Choroid plexus epithelial cell (primary cell): ENCODE results near the gene CPNE7.

Experiments
- DNase-seq: peaks from one replicate; pipeline ENCODE4 v3.0.0-alpha.2; 2010; ENCODE audit warnings: low read depth
- H3K4me3 ChIP-seq: 2 replicates; pipeline ENCODE4 v1.5.1; 2011; ENCODE audit warnings: low read depth, mild to moderate bottlenecking, control low read depth, low read length, moderate library complexity
- TF ChIP-seq, protein P1 (sequence below): conservative IDR thresholded peaks from 2 replicates; pipeline ENCODE4 v1.5.1; 2011; ENCODE audit warnings: low read depth, mild to moderate bottlenecking, control low read depth, inconsistent platforms, low read length, moderate library complexity

The CPNE7 gene

DNA sequence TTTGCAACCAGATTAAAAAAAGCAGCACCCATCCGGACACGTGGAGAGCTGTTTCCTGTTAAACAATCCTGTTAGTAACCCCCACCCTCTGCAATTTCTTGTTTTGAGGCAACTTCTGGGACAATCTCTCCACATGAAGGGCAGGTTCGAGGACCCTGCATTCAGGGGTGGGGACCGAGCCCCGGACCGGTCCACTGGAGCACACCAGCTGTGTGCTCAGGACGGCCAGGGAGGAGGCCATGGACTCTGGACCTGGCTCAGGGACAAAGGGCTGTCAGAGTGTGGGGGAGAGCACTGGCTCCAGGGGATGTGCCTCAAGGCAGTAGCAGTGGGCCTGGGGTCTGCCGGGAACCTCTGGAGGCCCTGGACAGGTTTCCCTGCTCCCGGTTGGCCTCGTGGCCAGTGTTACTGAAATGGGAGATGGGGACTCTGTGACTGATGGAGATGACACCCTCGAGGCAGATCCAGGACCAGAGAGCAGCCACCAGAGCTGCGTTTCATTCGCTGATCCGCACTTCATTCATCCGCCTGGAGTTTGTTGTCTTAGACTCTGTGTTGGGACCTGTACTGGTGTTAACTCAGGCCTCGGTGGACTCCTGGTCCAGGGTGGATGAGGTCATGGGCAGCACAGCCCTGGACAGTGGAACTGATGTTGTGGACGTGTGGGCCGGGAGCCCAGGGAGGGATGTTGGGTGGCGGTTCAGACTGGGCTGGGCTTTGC lies 2.9 kb upstream of the CPNE7 start:
- no peak overlapping the region for H3K4me3 ChIP-seq
- no peak for DNase-seq
- TF ChIP-seq, protein P1, sequence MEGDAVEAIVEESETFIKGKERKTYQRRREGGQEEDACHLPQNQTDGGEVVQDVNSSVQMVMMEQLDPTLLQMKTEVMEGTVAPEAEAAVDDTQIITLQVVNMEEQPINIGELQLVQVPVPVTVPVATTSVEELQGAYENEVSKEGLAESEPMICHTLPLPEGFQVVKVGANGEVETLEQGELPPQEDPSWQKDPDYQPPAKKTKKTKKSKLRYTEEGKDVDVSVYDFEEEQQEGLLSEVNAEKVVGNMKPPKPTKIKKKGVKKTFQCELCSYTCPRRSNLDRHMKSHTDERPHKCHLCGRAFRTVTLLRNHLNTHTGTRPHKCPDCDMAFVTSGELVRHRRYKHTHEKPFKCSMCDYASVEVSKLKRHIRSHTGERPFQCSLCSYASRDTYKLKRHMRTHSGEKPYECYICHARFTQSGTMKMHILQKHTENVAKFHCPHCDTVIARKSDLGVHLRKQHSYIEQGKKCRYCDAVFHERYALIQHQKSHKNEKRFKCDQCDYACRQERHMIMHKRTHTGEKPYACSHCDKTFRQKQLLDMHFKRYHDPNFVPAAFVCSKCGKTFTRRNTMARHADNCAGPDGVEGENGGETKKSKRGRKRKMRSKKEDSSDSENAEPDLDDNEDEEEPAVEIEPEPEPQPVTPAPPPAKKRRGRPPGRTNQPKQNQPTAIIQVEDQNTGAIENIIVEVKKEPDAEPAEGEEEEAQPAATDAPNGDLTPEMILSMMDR, result no peak

DNA sequence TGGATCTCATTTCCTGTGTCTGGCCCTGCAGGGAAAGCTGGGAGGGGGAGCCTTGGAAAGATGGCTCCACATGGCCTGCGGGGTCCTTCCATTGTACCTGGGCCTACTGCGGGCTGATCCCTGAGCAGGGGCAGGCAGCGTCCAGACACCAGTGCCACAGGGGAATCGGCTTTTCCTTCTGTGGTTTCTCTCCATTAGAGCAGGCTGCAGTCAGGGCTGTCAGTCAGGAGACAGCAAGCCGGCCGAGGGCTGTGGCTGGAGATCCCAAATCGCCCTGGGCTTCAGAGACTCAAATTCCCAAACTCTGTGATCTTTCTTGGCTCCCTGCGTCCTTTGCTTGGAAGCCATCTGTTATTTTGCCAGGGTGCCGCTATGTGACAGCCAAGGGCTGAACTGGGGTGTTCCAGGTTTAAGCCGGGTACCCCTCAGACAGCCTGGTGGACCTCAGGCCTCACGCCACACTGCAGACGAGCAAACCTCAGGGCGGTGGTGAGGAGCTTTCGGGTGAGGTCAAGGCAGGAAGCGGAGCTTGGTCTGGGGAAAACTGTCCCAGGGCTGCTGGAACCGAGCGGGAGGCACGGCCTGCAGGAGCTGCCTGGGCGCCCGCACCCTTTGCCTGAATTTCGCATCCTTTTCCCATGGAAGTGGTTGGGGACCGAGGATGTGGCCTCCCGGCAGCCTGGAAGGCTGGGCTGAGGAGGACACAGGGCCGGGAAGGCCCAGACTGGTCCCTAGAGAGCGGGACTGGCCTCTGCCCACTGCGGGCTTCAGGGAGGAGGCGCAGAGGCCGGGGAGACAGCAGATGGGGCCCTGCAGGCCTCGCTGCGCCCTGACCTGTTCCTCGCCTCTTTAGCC lies 1.5 kb upstream of the CPNE7 start:
- TF ChIP-seq, protein P1, result no peak
- no peak for DNase-seq
- peak overlapping the region; percentile 27 for H3K4me3 ChIP-seq

DNA sequence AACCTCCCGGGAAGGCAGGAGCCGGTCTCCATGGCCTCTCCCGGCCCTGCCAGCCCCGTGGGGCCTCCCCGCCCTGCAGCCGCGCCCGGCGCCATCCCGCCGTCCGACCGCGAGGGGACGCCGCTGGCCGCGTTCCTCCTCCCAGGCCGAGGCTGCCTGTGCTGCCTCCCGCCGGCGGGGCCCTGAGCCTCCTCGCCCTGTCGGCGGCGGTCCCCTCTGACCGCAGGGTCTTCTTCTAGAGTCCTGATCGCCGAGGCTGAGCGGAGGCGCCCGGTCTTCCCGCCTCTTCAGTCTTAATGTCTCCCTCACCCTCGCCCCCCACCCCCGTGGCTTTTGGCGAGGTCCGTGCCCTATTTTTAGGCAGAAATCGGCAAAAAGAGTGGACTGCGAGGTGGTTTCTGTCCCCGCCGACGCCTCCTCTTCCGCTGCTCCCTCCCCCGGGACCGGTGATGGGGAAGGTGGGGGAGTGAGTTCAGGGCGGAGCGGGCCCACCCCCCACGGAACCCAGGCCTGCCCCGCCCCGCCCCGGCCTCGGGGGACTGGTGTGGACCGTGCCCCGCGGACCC lies 794 bp upstream of the CPNE7 start:
- peak overlapping the region; percentile 71 for H3K4me3 ChIP-seq
- DNase-seq, result peak; percentile 81
- TF ChIP-seq, protein P1, result peak; percentile 53

DNA sequence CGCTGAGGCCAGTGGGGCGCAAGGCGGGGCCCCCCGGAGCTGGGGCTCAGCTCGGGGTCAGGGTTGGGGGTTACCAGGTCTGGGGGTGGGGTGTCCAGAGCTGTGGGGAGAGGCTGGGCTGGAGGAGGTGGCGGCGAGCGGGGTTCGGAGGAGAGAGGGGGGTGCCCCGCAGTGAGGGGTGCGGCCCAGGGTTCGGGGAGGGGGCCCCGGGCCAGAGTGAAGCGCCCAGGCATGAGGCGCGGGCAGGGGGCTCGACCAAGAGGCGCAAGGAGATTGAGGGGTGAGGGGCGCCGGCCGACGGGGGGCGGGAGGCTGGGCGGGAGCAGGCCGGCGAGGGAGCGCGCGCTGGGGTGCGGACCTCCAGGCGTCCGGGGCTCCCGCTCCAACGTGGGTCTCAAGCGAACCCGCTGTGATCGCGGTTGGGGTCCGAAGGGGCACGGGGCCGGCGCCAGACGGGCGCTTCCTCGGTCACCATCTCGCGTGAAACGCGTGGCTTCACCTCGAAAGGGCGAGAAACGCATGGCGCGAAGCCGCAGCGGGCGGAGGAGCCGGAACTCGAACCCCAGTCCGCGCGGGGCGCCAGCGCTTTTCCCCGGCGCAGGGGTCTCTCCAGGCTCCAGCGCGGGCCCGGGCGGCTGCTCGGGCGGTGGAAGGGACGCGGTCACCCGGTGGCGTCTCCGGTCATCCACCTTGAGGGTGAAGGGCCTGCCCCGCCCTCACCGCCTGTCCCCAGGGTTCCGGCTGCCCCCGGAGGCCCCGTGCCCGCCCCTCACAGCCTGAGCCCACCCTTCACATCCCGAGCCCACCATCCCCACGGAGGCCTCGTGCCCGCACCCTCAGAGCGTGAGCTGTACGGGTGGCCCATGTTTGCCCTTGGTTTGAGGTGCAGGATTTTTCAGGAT lies 846 bp downstream of the CPNE7 start:
- H3K4me3 ChIP-seq, result peak overlapping the region; percentile 71
- TF ChIP-seq, protein P1, result no peak
- no peak for DNase-seq

DNA sequence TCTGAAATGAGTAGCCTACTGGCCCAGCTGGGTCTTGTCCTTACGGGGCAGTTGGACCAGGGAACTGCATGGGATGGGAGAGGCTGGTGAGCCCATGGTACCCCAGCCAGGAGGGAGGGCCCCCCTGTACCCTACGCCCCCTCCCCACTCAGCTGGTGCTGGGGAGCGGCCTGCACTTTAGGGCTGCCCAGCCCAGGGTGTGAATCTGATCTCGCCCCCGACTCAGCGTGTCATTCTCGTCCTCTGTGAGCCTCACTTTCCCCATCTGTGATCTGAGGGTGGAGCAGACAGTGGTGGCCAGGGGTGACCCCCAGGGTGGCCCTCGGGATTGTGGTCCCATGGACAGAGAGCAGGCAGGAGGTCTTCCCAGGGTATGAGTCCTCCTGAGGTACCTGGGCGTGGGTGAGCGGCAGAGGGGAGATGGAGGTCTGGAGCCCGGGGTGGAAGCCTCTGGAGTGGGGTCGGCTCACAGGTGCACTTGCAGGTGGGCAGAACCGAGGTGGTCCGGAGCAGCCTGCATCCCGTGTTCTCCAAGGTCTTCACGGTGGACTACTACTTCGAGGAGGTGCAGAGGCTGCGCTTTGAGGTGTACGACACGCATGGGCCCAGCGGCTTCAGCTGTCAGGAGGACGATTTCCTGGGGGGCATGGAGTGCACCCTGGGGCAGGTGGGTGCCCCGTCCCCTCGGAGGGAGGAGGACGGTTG lies 1.6 kb downstream of the CPNE7 start:
- DNase-seq, result peak; percentile 36
- TF ChIP-seq, protein P1, result no peak
- H3K4me3 ChIP-seq, result peak overlapping the region; percentile 71

DNA sequence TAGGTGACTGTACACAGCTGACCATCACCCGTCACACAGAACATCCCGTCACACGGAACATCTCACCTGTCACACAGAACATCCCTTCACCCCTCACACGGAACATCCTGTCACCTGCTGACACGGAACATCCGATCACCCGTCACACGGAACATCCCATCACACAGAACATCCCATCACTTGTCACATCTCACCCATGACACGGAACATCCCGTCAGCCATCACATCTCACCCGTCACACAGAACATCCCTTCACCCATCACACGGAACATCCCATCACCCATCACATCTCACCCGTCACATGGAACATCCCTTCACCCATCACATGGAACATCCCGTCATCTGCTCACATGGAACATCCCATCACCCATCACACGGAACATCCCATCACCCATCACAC lies 3.8 kb downstream of the CPNE7 start:
- TF ChIP-seq, protein P1, result no peak
- DNase-seq, result no peak
- no peak overlapping the region for H3K4me3 ChIP-seq
